ENCODE data around the gene C20orf173.
"Not testable (repeated sequence)": the region's sequence is repeated elsewhere in the genome, so short reads cannot be mapped to it uniquely, and the experiment has no call there.

Gene C20orf173

GRCh38 chr20:35527122-35527769 lies 2.2 kb downstream of the C20orf173 start:
- 92 to 93% methylated on average over 12 of the region's 12 CpGs for WGBS, 2 experiments
- Histone ChIP-seq H3K9me3 (ENCODE audit: control insufficient read depth, low read length) (no peaks in the 10 kb centered on the region), H3K36me3 (ENCODE audit: control insufficient read depth, insufficient read depth, low read length) (no peaks in the 10 kb centered on the region), H3K4me3 (ENCODE audit: insufficient read depth, low read depth, low read length) (no peak overlapping the region), H3K27ac (ENCODE audit: insufficient read depth, low read depth, low read length, poor library complexity, severe bottlenecking) (no peak overlapping the region), H3K4me1 (ENCODE audit: control insufficient read depth, insufficient read depth, low read length) (no peaks in the 10 kb centered on the region), H3K27me3 (ENCODE audit: control insufficient read depth, insufficient read depth, low read length, poor library complexity, severe bottlenecking) (no peaks in the 10 kb centered on the region)

GRCh38 chr20:35525639-35526038 lies 3.8 kb downstream of the C20orf173 start:
- 97% methylated on average over 1 of the region's 1 CpG for WGBS, 2 experiments

GRCh38 chr20:35523298-35523888 lies 6.1 kb downstream of the C20orf173 start:
- H3K4me1 ChIP-seq (ENCODE audit: control insufficient read depth, insufficient read depth, low read length), result no peaks in the 10 kb centered on the region
- 73 to 74% methylated on average over 6 of the region's 6 CpGs for WGBS, 2 experiments

More at GRCh38 chr20:35525639-35526038, 3.8 kb downstream of the C20orf173 start:
- H3K36me3 ChIP-seq (ENCODE audit: control insufficient read depth, insufficient read depth, low read length), result no peaks in the 10 kb centered on the region
- no peak overlapping the region for H3K27ac ChIP-seq (ENCODE audit: insufficient read depth, low read depth, low read length, poor library complexity, severe bottlenecking)
- H3K4me3 ChIP-seq (ENCODE audit: insufficient read depth, low read depth, low read length), result no peak overlapping the region
- H3K9me3 ChIP-seq (ENCODE audit: control insufficient read depth, low read length), result no peaks in the 10 kb centered on the region
- no peaks in the 10 kb centered on the region for H3K27me3 ChIP-seq (ENCODE audit: control insufficient read depth, insufficient read depth, low read length, poor library complexity, severe bottlenecking)
- H3K4me1 ChIP-seq (ENCODE audit: control insufficient read depth, insufficient read depth, low read length), result no peaks in the 10 kb centered on the region

GRCh38 chr20:35518955-35519354 lies 10.5 kb downstream of the C20orf173 start:
- Histone ChIP-seq H3K27ac (ENCODE audit: insufficient read depth, low read depth, low read length, poor library complexity, severe bottlenecking) (no peak overlapping the region), H3K27me3 (ENCODE audit: control insufficient read depth, insufficient read depth, low read length, poor library complexity, severe bottlenecking) (no peaks in the 10 kb centered on the region), H3K4me1 (ENCODE audit: control insufficient read depth, insufficient read depth, low read length) (no peaks in the 10 kb centered on the region), H3K9me3 (ENCODE audit: control insufficient read depth, low read length) (no peaks in the 10 kb centered on the region), H3K4me3 (ENCODE audit: insufficient read depth, low read depth, low read length) (no peak overlapping the region), H3K36me3 (ENCODE audit: control insufficient read depth, insufficient read depth, low read length) (no peaks in the 10 kb centered on the region)
- WGBS, 2 experiments, result 91% methylated on average over 9 of the region's 9 CpGs

More at GRCh38 chr20:35523298-35523888, 6.1 kb downstream of the C20orf173 start:
- Histone ChIP-seq H3K9me3 (ENCODE audit: control insufficient read depth, low read length) (no peaks in the 10 kb centered on the region), H3K4me3 (ENCODE audit: insufficient read depth, low read depth, low read length) (no peak overlapping the region), H3K27ac (ENCODE audit: insufficient read depth, low read depth, low read length, poor library complexity, severe bottlenecking) (no peak overlapping the region), H3K36me3 (ENCODE audit: control insufficient read depth, insufficient read depth, low read length) (no peaks in the 10 kb centered on the region), H3K27me3 (ENCODE audit: control insufficient read depth, insufficient read depth, low read length, poor library complexity, severe bottlenecking) (no peaks in the 10 kb centered on the region)

- not testable (repeated sequence) for H3K36me3 ChIP-seq (ENCODE audit: control insufficient read depth, insufficient read depth, low read length); H3K9me3 ChIP-seq (ENCODE audit: control insufficient read depth, low read length); H3K4me3 ChIP-seq (ENCODE audit: insufficient read depth, low read depth, low read length); H3K27ac ChIP-seq (ENCODE audit: insufficient read depth, low read depth, low read length, poor library complexity, severe bottlenecking); H3K4me1 ChIP-seq (ENCODE audit: control insufficient read depth, insufficient read depth, low read length); H3K27me3 ChIP-seq (ENCODE audit: control insufficient read depth, insufficient read depth, low read length, poor library complexity, severe bottlenecking)
- 75 to 85% methylated on average over 4 to 5 of the region's 5 CpGs for WGBS, 2 experiments
Measured at GRCh38 chr20:35517767-35518166, 11.7 kb downstream of the C20orf173 start.

GRCh38 chr20:35517125-35517524 lies 12.3 kb downstream of the C20orf173 start:
- H3K27me3 ChIP-seq (ENCODE audit: control insufficient read depth, insufficient read depth, low read length, poor library complexity, severe bottlenecking), result no peaks in the 10 kb centered on the region
- no peaks in the 10 kb centered on the region for H3K36me3 ChIP-seq (ENCODE audit: control insufficient read depth, insufficient read depth, low read length)
- H3K4me1 ChIP-seq (ENCODE audit: control insufficient read depth, insufficient read depth, low read length), result no peaks in the 10 kb centered on the region
- no peaks in the 10 kb centered on the region for H3K9me3 ChIP-seq (ENCODE audit: control insufficient read depth, low read length)
- no peak overlapping the region for H3K27ac ChIP-seq (ENCODE audit: insufficient read depth, low read depth, low read length, poor library complexity, severe bottlenecking)
- WGBS, 2 experiments, result 97 to 100% methylated on average over 1 of the region's 1 CpG
- no peak overlapping the region for H3K4me3 ChIP-seq (ENCODE audit: insufficient read depth, low read depth, low read length)

GRCh38 chr20:35515949-35516645 lies 13.4 kb downstream of the C20orf173 start:
- H3K27me3 ChIP-seq (ENCODE audit: control insufficient read depth, insufficient read depth, low read length, poor library complexity, severe bottlenecking), result no peaks in the 10 kb centered on the region
- peaks cover 4% of the 10 kb centered on the region for H3K36me3 ChIP-seq (ENCODE audit: control insufficient read depth, insufficient read depth, low read length)
- no peaks in the 10 kb centered on the region for H3K9me3 ChIP-seq (ENCODE audit: control insufficient read depth, low read length)
- H3K4me1 ChIP-seq (ENCODE audit: control insufficient read depth, insufficient read depth, low read length), result no peaks in the 10 kb centered on the region
- H3K4me3 ChIP-seq (ENCODE audit: insufficient read depth, low read depth, low read length), result no peak overlapping the region
- 91 to 93% methylated on average over 3 of the region's 3 CpGs for WGBS, 2 experiments
- H3K27ac ChIP-seq (ENCODE audit: insufficient read depth, low read depth, low read length, poor library complexity, severe bottlenecking), result no peak overlapping the region

- Histone ChIP-seq H3K27me3 (ENCODE audit: control insufficient read depth, insufficient read depth, low read length, poor library complexity, severe bottlenecking) (no peaks in the 10 kb centered on the region), H3K27ac (ENCODE audit: insufficient read depth, low read depth, low read length, poor library complexity, severe bottlenecking) (no peak overlapping the region), H3K4me3 (ENCODE audit: insufficient read depth, low read depth, low read length) (no peak overlapping the region), H3K9me3 (ENCODE audit: control insufficient read depth, low read length) (no peaks in the 10 kb centered on the region), H3K4me1 (ENCODE audit: control insufficient read depth, insufficient read depth, low read length) (no peaks in the 10 kb centered on the region), H3K36me3 (ENCODE audit: control insufficient read depth, insufficient read depth, low read length) (peaks cover 8% of the 10 kb centered on the region)
- WGBS, 2 experiments, result 92 to 95% methylated on average over 4 of the region's 4 CpGs
Measured at GRCh38 chr20:35515341-35515740, 14.1 kb downstream of the C20orf173 start.

- no peak overlapping the region for H3K4me3 ChIP-seq (ENCODE audit: insufficient read depth, low read depth, low read length)
- H3K27me3 ChIP-seq (ENCODE audit: control insufficient read depth, insufficient read depth, low read length, poor library complexity, severe bottlenecking), result no peaks in the 10 kb centered on the region
- no peaks in the 10 kb centered on the region for H3K4me1 ChIP-seq (ENCODE audit: control insufficient read depth, insufficient read depth, low read length)
- peaks cover 17% of the 10 kb centered on the region for H3K36me3 ChIP-seq (ENCODE audit: control insufficient read depth, insufficient read depth, low read length)
- WGBS, 2 experiments, result 91 to 97% methylated on average over 11 of the region's 11 CpGs
- H3K27ac ChIP-seq (ENCODE audit: insufficient read depth, low read depth, low read length, poor library complexity, severe bottlenecking), result no peak overlapping the region
- no peaks in the 10 kb centered on the region for H3K9me3 ChIP-seq (ENCODE audit: control insufficient read depth, low read length)
Measured at GRCh38 chr20:35514371-35514932, 15.0 kb downstream of the C20orf173 start.

GRCh38 chr20:35511814-35512420 lies 17.5 kb downstream of the C20orf173 start:
- Histone ChIP-seq H3K27ac (ENCODE audit: insufficient read depth, low read depth, low read length, poor library complexity, severe bottlenecking) (no peak overlapping the region), H3K27me3 (ENCODE audit: control insufficient read depth, insufficient read depth, low read length, poor library complexity, severe bottlenecking) (no peaks in the 10 kb centered on the region), H3K4me3 (ENCODE audit: insufficient read depth, low read depth, low read length) (no peak overlapping the region), H3K9me3 (ENCODE audit: control insufficient read depth, low read length) (no peaks in the 10 kb centered on the region), H3K4me1 (ENCODE audit: control insufficient read depth, insufficient read depth, low read length) (no peaks in the 10 kb centered on the region), H3K36me3 (ENCODE audit: control insufficient read depth, insufficient read depth, low read length) (peaks cover 31% of the 10 kb centered on the region)
- 94 to 98% methylated on average over 2 of the region's 2 CpGs for WGBS, 2 experiments

Measured in ectodermal cell (in vitro differentiated cells).